Transverse colon (tissue), 3 donors: ENCODE results near the gene PMEPA1.

Experiments
- CTCF ChIP-seq, 5 experiments: fragments of 200-600 bp in 3 of 5; fragments of 450-650 bp in 2 of 5; sonication (generic) in 3 of 5; IDR thresholded peaks; 1 replicate in 2 of 5; 2 replicates in 3 of 5; pipeline ENCODE4 v1.5.1; 2016 to 2017; ENCODE audit warnings: antibody characterized with exemption in 5 of 5, inconsistent platforms in 3 of 5, mild to moderate bottlenecking in 2 of 5, moderate library complexity in 1 of 5
- EP300 ChIP-seq: sonication (generic); formaldehyde crosslinking; IDR thresholded peaks from one replicate; pipeline ENCODE4 v1.6.1; 2017; ENCODE audit warnings: antibody characterized with exemption, low read depth
- POLR2A ChIP-seq: fragments of 450-650 bp; IDR thresholded peaks from one replicate; pipeline ENCODE4 v1.6.1; 2016; ENCODE audit warnings: antibody characterized with exemption, mild to moderate bottlenecking, moderate library complexity

GRCh38 chr20:57666106-57666833, 43.5 kb downstream of the PMEPA1 start:
- no peak for TF ChIP-seq CTCF (IDR thresholded peaks at IDR 0.05)
- TF ChIP-seq POLR2A, result no peak
- no peak for TF ChIP-seq EP300
